Sigmoid colon (tissue), 7 donors: ENCODE data around the gene MS4A13. TPM values are rescaled to one million over a fixed set of nuclear protein-coding genes. Genes with fewer than 3 reads are reported as not detected.

Source experiments
- DNase-seq: peaks from one replicate; pipeline ENCODE4 v3.0.0-alpha.2; 2019
- H3K27ac ChIP-seq, 4 donors: fragments of 200-600 bp; sonication (generic); one replicate each; pipeline ENCODE4 v1.5.1; 2016 to 2019; ENCODE audit warnings: mild to moderate bottlenecking in 1 of 4
- H3K27me3 ChIP-seq, 3 donors: fragments of 200-600 bp; sonication (generic); one replicate each; pipeline ENCODE4 v1.5.1; 2019; ENCODE audit warnings: mild to moderate bottlenecking in 1 of 3
- H3K36me3 ChIP-seq, 4 donors: fragments of 200-600 bp; sonication (generic); one replicate each; pipeline ENCODE4 v1.5.1; 2016 to 2019
- H3K4me1 ChIP-seq, 4 donors: fragments of 200-600 bp; sonication (generic); one replicate each; pipeline ENCODE4 v1.5.1; 2017 to 2019
- H3K4me3 ChIP-seq, 4 donors: fragments of 200-600 bp; sonication (generic); one replicate each; pipeline ENCODE4 v1.5.1; 2017 to 2019; ENCODE audit warnings: mild to moderate bottlenecking in 2 of 4, moderate library complexity in 1 of 4
- H3K9me3 ChIP-seq, 4 donors: fragments of 200-600 bp in 3 of 4; sonication (generic) in 3 of 4; one replicate each; pipeline versions ENCODE4 v1.5.1 to v1.6.1; 2013 to 2019
- CTCF ChIP-seq, 4 experiments: fragments of 450-650 bp in 3 of 4; fragments of 200-600 bp in 1 of 4; IDR thresholded peaks; one replicate each; pipeline ENCODE4 v1.5.1; 2016 to 2019; ENCODE audit warnings: antibody characterized with exemption in 4 of 4, mild to moderate bottlenecking in 3 of 4, moderate library complexity in 2 of 4
- EP300 ChIP-seq, 4 donors: sonication (generic); formaldehyde crosslinking; IDR thresholded peaks; one replicate each; pipeline ENCODE4 v1.6.1; 2017; ENCODE audit warnings: antibody characterized with exemption in 4 of 4
- POLR2A ChIP-seq, 2 donors: fragments of 450-650 bp; IDR thresholded peaks; one replicate each; pipeline ENCODE4 v1.6.1; 2016; ENCODE audit warnings: antibody characterized with exemption in 2 of 2, mild to moderate bottlenecking in 2 of 2, moderate library complexity in 2 of 2
- POLR2AphosphoS5 ChIP-seq, 4 donors: sonication (generic); formaldehyde crosslinking; IDR thresholded peaks; one replicate each; pipeline ENCODE4 v1.6.1; 2017; ENCODE audit warnings: antibody characterized with exemption in 4 of 4
- WGBS, 2 donors: extraction: QIAGEN DNeasy Blood & Tissue Kit; methylation state at CpG; one replicate each; pipeline ENCODE4 v1.1.7; 2013; 5-methylcytosine and 5-hydroxymethylcytosine counted together
- intact Hi-C: fragments of 100-400 bp; cut with DNase I; formaldehyde crosslinking; loops from one replicate; pipeline ENCODE4 v1.15.1; 2023
- polyA plus RNA-seq, 3 donors: library from polyadenylated mRNA; stranded (reverse); fragments of 200-250 nt; gene quantifications; one replicate each; pipeline ENCODE4 v1.2.3, GENCODE V29; 2013
- total RNA-seq, 4 donors: library from RNA; depleted of rRNA; stranded (reverse); fragments of >200 nt; gene quantifications; one replicate each; pipeline ENCODE4 v1.1.0, GENCODE V29; 2016
- donor health status: healthy with polysubstance abuse.
- donor health status: Bipolar disorder and iron deficiency.
- donor health status: healthy.

MS4A13 gene
- total RNA-seq (not detected), polyA plus RNA-seq (not detected)

- intact Hi-C loops = no loop called here
- no peaks in the 10 kb centered on the region for H3K27me3 ChIP-seq
- WGBS, 2 donors = 88 to 93% methylated on average over 29 of the region's 29 CpGs
These were observed at the start of gene MS4A13 for GRCh38 chr11:60515144-60515855. Gene MS4A13 (plus strand): TSS chr11:60515392. CDS start chr11:60518084, 2,692 bp downstream.

GRCh38 chr11:60468829-60469228 lies 46.4 kb upstream of the MS4A13 start:
- no peaks in the 10 kb centered on the region for H3K4me1 ChIP-seq
- H3K27ac ChIP-seq = no peak overlapping the region
- H3K27me3 ChIP-seq = no peaks in the 10 kb centered on the region
- no peak for TF ChIP-seq POLR2A (IDR thresholded peaks at IDR 0.05)
- no peak overlapping the region for H3K4me3 ChIP-seq
- intact Hi-C loops = no loop called here
- DNase-seq = no peak
- H3K36me3 ChIP-seq = no peaks in the 10 kb centered on the region
- WGBS, 2 donors = 67 to 84% methylated on average over 2 of the region's 2 CpGs
- H3K9me3 ChIP-seq = no peaks in the 10 kb centered on the region

More at GRCh38 chr11:60515144-60515855, at the start of gene MS4A13:
- no peak within 1 kb of the TSS for H3K4me3 ChIP-seq
- H3K36me3 ChIP-seq = no peaks in the 10 kb centered on the region
- H3K9me3 ChIP-seq = no peaks in the 10 kb centered on the region
- no peak for DNase-seq
- H3K4me1 ChIP-seq = no peaks in the 10 kb centered on the region
- H3K27ac ChIP-seq = no peak within 1 kb of the TSS
- no peak for TF ChIP-seq POLR2A (IDR thresholded peaks at IDR 0.05)
- no peak for TF ChIP-seq POLR2AphosphoS5 (IDR thresholded peaks at IDR 0.05)
- TF ChIP-seq CTCF (IDR thresholded peaks at IDR 0.05) = no peak
- no peak for TF ChIP-seq EP300 (IDR thresholded peaks at IDR 0.05)

- Histone ChIP-seq H3K9me3 (no peaks in the 10 kb centered on the region), H3K27me3 (no peaks in the 10 kb centered on the region), H3K36me3 (no peaks in the 10 kb centered on the region), H3K4me3 (no peak overlapping the region), H3K27ac (no peak overlapping the region), H3K4me1 (no peaks in the 10 kb centered on the region)
- 63 to 79% methylated on average over 2 of the region's 2 CpGs for WGBS, 2 donors
- DNase-seq = no peak
- TF ChIP-seq CTCF (IDR thresholded peaks at IDR 0.05) (no peak), POLR2AphosphoS5 (IDR thresholded peaks at IDR 0.05) (no peak)
- intact Hi-C loops = no loop called here
These were observed 45.5 kb upstream of the MS4A13 start for GRCh38 chr11:60469723-60470122.

- no peaks in the 10 kb centered on the region for H3K27me3 ChIP-seq
- no peak overlapping the region for H3K4me3 ChIP-seq
- intact Hi-C loops = no loop called here
- no peaks in the 10 kb centered on the region for H3K9me3 ChIP-seq
- no peaks in the 10 kb centered on the region for H3K4me1 ChIP-seq
- 39 to 72% methylated on average over 6 of the region's 6 CpGs for WGBS, 2 donors
- H3K27ac ChIP-seq = no peak overlapping the region
- H3K36me3 ChIP-seq = no peaks in the 10 kb centered on the region
- no peak for TF ChIP-seq CTCF (IDR thresholded peaks at IDR 0.05)
- TF ChIP-seq POLR2AphosphoS5 (IDR thresholded peaks at IDR 0.05) = peak in 1 of 4 donors; percentile 45
- TF ChIP-seq POLR2A (IDR thresholded peaks at IDR 0.05) = no peak
- TF ChIP-seq EP300 (IDR thresholded peaks at IDR 0.05) = peak in 2 of 4 donors; percentile 24 to 56
- no peak for DNase-seq
These were observed 38.2 kb upstream of the MS4A13 start for GRCh38 chr11:60477035-60477445.

- 49 to 73% methylated on average over 2 of the region's 2 CpGs for WGBS, 2 donors
- Histone ChIP-seq H3K4me3 (no peak overlapping the region), H3K36me3 (no peaks in the 10 kb centered on the region), H3K9me3 (no peaks in the 10 kb centered on the region), H3K27ac (no peak overlapping the region), H3K27me3 (no peaks in the 10 kb centered on the region), H3K4me1 (no peaks in the 10 kb centered on the region)
- DNase-seq = no peak
- no peak for TF ChIP-seq CTCF (IDR thresholded peaks at IDR 0.05)
- TF ChIP-seq POLR2A (IDR thresholded peaks at IDR 0.05) = no peak
- TF ChIP-seq POLR2AphosphoS5 (IDR thresholded peaks at IDR 0.05) = no peak
- no peak for TF ChIP-seq EP300 (IDR thresholded peaks at IDR 0.05)
- intact Hi-C loops = no loop called here
These were observed 32.8 kb upstream of the MS4A13 start for GRCh38 chr11:60482361-60482760.
